Measurements from ENCODE around the gene NCMAP. TPM values are rescaled to one million over a fixed set of nuclear protein-coding genes. Genes with fewer than 3 reads are reported as not detected.
"Not testable (repeated sequence)": the region's sequence is repeated elsewhere in the genome, so short reads cannot be mapped to it uniquely, and the experiment has no call there.

Gene NCMAP
- total and polyA plus RNA-seq, 2 experiments from 2014 or later = 0.17 to 0.23 TPM

- no peaks in the 10 kb centered on the region for H3K36me3 Mint-ChIP-seq (ENCODE audit: low read depth)
- no peak overlapping the region for H3K4me3 ChIP-seq
- no peak for DNase-seq (ENCODE audit: low spot score)
- no peaks in the 10 kb centered on the region for H3F3A ChIP-seq (replicated peaks; ENCODE audit: low read depth)
- no peak overlapping the region for H3K4me3 Mint-ChIP-seq
- H2AFZ ChIP-seq = no peak overlapping the region
- no peaks in the 10 kb centered on the region for H3K27me3 Mint-ChIP-seq (ENCODE audit: insufficient read depth, low read depth, poor library complexity)
- H3K27me3 ChIP-seq (ENCODE audit: insufficient read depth) = no peaks in the 10 kb centered on the region
- H3K4me2 ChIP-seq = no peak overlapping the region
- H3K4me1 Mint-ChIP-seq = peaks cover 2% of the 10 kb centered on the region
- H4K20me1 ChIP-seq (replicated peaks; ENCODE audit: insufficient read depth) = no peaks in the 10 kb centered on the region
- H3K79me2 ChIP-seq (replicated peaks; ENCODE audit: insufficient read depth) = no peaks in the 10 kb centered on the region; the same call in 1 of the 2 replicates
- H3K9me3 Mint-ChIP-seq = no peaks in the 10 kb centered on the region
- H3K9me2 ChIP-seq (ENCODE audit: insufficient read depth) = no peaks in the 10 kb centered on the region
- no peak for TF ChIP-seq POLR2AphosphoS5 (IDR thresholded peaks at IDR 0.05; ENCODE audit: low read depth)
- TF ChIP-seq CREB1 (CRISPR knock-in tag; IDR thresholded peaks at IDR 0.05; ENCODE audit: low read depth) = no peak
- no peak for TF ChIP-seq ZNF462 (CRISPR knock-in tag; IDR thresholded peaks at IDR 0.05)
- TF ChIP-seq CTCF (conservative IDR thresholded peaks at IDR 0.05; ENCODE audit: low read depth in 2 of 2) = no peak
- TF ChIP-seq ZNF331 (CRISPR knock-in tag; IDR thresholded peaks at IDR 0.05; ENCODE audit: low read depth) = no peak
- no peak for TF ChIP-seq NANOG (IDR thresholded peaks at IDR 0.05; ENCODE audit: borderline replicate concordance)
- TF ChIP-seq EZH2phosphoT487 (IDR thresholded peaks at IDR 0.05; ENCODE audit: unreplicated experiment) = no peak
- no peak for TF ChIP-seq ETS1 (IDR thresholded peaks at IDR 0.05)
- TF ChIP-seq JUNB (IDR thresholded peaks at IDR 0.05; ENCODE audit: unreplicated experiment) = no peak
- no peak for TF ChIP-seq STAT1 (IDR thresholded peaks at IDR 0.05; ENCODE audit: unreplicated experiment)
- H3K4me1 ChIP-seq (ENCODE audit: insufficient read depth) = no peaks in the 10 kb centered on the region
- no peak for ATAC-seq
- H3K36me3 ChIP-seq (ENCODE audit: insufficient read depth) = peaks cover 3% of the 10 kb centered on the region; the same call in 1 of the 2 replicates
- H3K27ac Mint-ChIP-seq = no peak overlapping the region
- H3K27ac ChIP-seq (ENCODE audit: low read depth) = no peak overlapping the region
These were observed 40.9 kb upstream of the NCMAP start for GRCh38 chr1:24514946-24515345.

GRCh38 chr1:24515671-24516209, 40.1 kb upstream of the NCMAP start:
- ATAC-seq; H3K27me3 Mint-ChIP-seq (ENCODE audit: insufficient read depth, low read depth, poor library complexity); H3K9me3 Mint-ChIP-seq; H3K4me3 Mint-ChIP-seq; H3K79me2 ChIP-seq (replicated peaks; ENCODE audit: insufficient read depth); DNase-seq (ENCODE audit: low spot score); H3K36me3 ChIP-seq (ENCODE audit: insufficient read depth); H3K27ac ChIP-seq (ENCODE audit: low read depth); H2AFZ ChIP-seq; H3K27me3 ChIP-seq (ENCODE audit: insufficient read depth); H3K9me2 ChIP-seq (ENCODE audit: insufficient read depth); H4K20me1 ChIP-seq (replicated peaks; ENCODE audit: insufficient read depth); H3K4me1 ChIP-seq (ENCODE audit: insufficient read depth); H3K27ac Mint-ChIP-seq; H3K4me3 ChIP-seq; H3K4me1 Mint-ChIP-seq; H3F3A ChIP-seq (replicated peaks; ENCODE audit: low read depth); H3K36me3 Mint-ChIP-seq (ENCODE audit: low read depth); H3K4me2 ChIP-seq: not testable (repeated sequence)

Measured in GM23338 (cell line).